Keratinocyte (primary cell): ENCODE measurements around the gene RBM18. TPM values are rescaled to one million over a fixed set of nuclear protein-coding genes. Genes with fewer than 3 reads are reported as not detected.

Experiments used
- DNase-seq: peaks from one replicate; pipeline ENCODE4 v3.0.0-alpha.2; 2011; ENCODE audit warnings: low read depth, missing footprints, low spot score
- FAIRE-seq: peaks from 2 replicates; lab custom pipeline; 2011; peaks lifted over from hg19 to GRCh38; lab: Jason Lieb, UNC
- H2AFZ ChIP-seq: 2 replicates; pipeline ENCODE4 v1.6.0; 2012; ENCODE audit warnings: low read length, control low read depth, inconsistent platforms; ENCODE audit not compliant: control insufficient read depth
- H3K27ac ChIP-seq: 2 replicates; pipeline ENCODE4 v1.5.1; 2011; ENCODE audit warnings: low read length; ENCODE audit not compliant: control insufficient read depth, insufficient read depth
- H3K27me3 ChIP-seq: 3 replicates; pipeline ENCODE4 v1.6.0; 2011; ENCODE audit warnings: low read length; ENCODE audit not compliant: control insufficient read depth, insufficient read depth; ENCODE audit errors: extremely low read depth
- H3K36me3 ChIP-seq, 2 experiments: 2 replicates in 1 of 2; 3 replicates in 1 of 2; pipeline ENCODE4 v1.5.1; 2011; ENCODE audit warnings: low read length in 2 of 2, mild to moderate bottlenecking in 1 of 2; ENCODE audit not compliant: control insufficient read depth in 2 of 2, insufficient read depth in 2 of 2; ENCODE audit errors: extremely low read depth in 1 of 2
- H3K4me1 ChIP-seq: 3 replicates; pipeline ENCODE4 v1.5.1; 2011; ENCODE audit warnings: low read length; ENCODE audit not compliant: control insufficient read depth, insufficient read depth; ENCODE audit errors: extremely low read depth
- H3K4me2 ChIP-seq: 3 replicates; pipeline ENCODE4 v1.6.0; 2011; ENCODE audit warnings: low read depth, low read length; ENCODE audit not compliant: control insufficient read depth, insufficient read depth; ENCODE audit errors: extremely low read depth
- H3K4me3 ChIP-seq, 3 experiments: fragments of 200-600 bp in 1 of 3; sonication (generic) in 1 of 3; 2 replicates in 2 of 3; 3 replicates in 1 of 3; pipeline ENCODE4 v1.5.1; 2011 to 2016; ENCODE audit warnings: low read length in 3 of 3, mild to moderate bottlenecking in 3 of 3, control low read depth in 2 of 3, inconsistent platforms in 1 of 3, low read depth in 1 of 3, mixed read lengths in 1 of 3, mixed run types in 1 of 3, moderate library complexity in 1 of 3; ENCODE audit not compliant: control insufficient read depth in 2 of 3, insufficient read depth in 2 of 3; ENCODE audit errors: extremely low read depth in 1 of 3
- H3K79me2 ChIP-seq: 2 replicates; pipeline ENCODE4 v1.6.0; 2012; ENCODE audit warnings: low read length; ENCODE audit not compliant: control insufficient read depth, insufficient read depth
- H3K9ac ChIP-seq: 3 replicates; pipeline ENCODE4 v1.6.0; 2011; ENCODE audit warnings: low read length; ENCODE audit not compliant: control insufficient read depth, insufficient read depth; ENCODE audit errors: extremely low read depth
- H3K9me1 ChIP-seq: 3 replicates; pipeline ENCODE4 v1.6.0; 2011; ENCODE audit warnings: low read length; ENCODE audit not compliant: control insufficient read depth, insufficient read depth; ENCODE audit errors: extremely low read depth
- H3K9me3 ChIP-seq: 2 replicates; pipeline ENCODE4 v1.5.1; 2012; ENCODE audit warnings: low read depth, low read length; ENCODE audit not compliant: control insufficient read depth
- H4K20me1 ChIP-seq: 3 replicates; pipeline ENCODE4 v1.6.0; 2011; ENCODE audit warnings: low read length; ENCODE audit not compliant: control insufficient read depth, insufficient read depth; ENCODE audit errors: extremely low read depth
- CTCF ChIP-seq, 3 experiments: IDR thresholded peaks in 1 of 3; conservative IDR thresholded peaks in 1 of 3; optimal IDR thresholded peaks in 1 of 3; 2 replicates in 2 of 3; 3 replicates in 1 of 3; pipeline versions ENCODE3 to v1.5.1; 2011; ENCODE audit warnings: low read length in 3 of 3, mild to moderate bottlenecking in 3 of 3, moderate library complexity in 2 of 3, control low read depth in 1 of 3, inconsistent platforms in 1 of 3; ENCODE audit not compliant: insufficient read depth in 2 of 3; ENCODE audit errors: extremely low read depth in 1 of 3
- EZH2 ChIP-seq: IDR thresholded peaks from one replicate; pipeline ENCODE4 v1.6.1; 2012; ENCODE audit warnings: inconsistent platforms, mild to moderate bottlenecking, low read length, moderate library complexity
- dilution Hi-C: fragments of 300-500 bp; cut with MboI; formaldehyde crosslinking; loops from one replicate; pipeline ENCODE4 v1.7.0; 2020; ENCODE audit warnings: low sequenced_read_pairs; ENCODE audit not compliant: extremely low pct_ligation_motif_present
- polyA plus RNA-seq, 5 experiments: library from polyadenylated mRNA; depleted of rRNA in 3 of 5; stranded (reverse) in 3 of 5; stranded (forward) in 1 of 5; unstranded in 1 of 5; fragments of >200 nt; gene quantifications; 1 replicate in 1 of 5; 2 replicates in 3 of 5; 3 replicates in 1 of 5; pipeline versions ENCODE4 v1.2.1 to v1.2.3, GENCODE V29; 2011 to 2012; ENCODE audit warnings: missing spikeins in 2 of 5, low read depth in 1 of 5, low replicate concordance in 1 of 5

The RBM18 gene
- polyA plus RNA-seq, 1 donor (not counting 4 experiments of a cell fraction or from before 2014, with no cell fraction given) = 43.4 TPM

DNA sequence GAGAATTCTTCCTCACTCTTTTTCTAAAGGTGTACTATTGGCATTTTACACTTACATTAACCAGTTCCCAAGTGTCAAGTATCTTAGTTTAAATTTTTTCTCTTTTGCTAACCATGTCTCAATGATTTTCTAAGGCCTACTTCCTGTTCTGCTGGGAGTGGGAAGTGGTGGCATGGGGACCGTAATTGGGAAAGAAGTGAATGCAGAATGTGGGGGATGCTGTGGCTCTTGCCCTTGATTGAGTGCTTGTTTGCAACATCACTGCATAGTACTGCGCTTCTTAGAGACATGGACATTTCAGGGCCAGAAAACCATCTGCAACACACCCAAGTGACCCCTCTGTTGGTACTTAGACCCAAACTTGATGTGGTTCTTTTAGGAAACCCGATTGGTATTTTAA is 32.9 kb upstream of the RBM18 start:
- no peaks in the 10 kb centered on the region for H3K9me1 ChIP-seq
- no peak for DNase-seq
- peaks cover 10 to 25% of the 10 kb centered on the region in 2 experiments for H3K36me3 ChIP-seq
- no peak overlapping the region for H3K9ac ChIP-seq
- no peak overlapping the region for H3K27ac ChIP-seq
- H4K20me1 ChIP-seq = peaks cover 4% of the 10 kb centered on the region
- H3K27me3 ChIP-seq = no peaks in the 10 kb centered on the region
- dilution Hi-C loops = no loop called here
- peaks cover 15% of the 10 kb centered on the region for H3K79me2 ChIP-seq
- no peak for FAIRE-seq
- TF ChIP-seq EZH2 (no peak), CTCF (optimal IDR thresholded peaks at IDR 0.05 in 1 of 3, IDR thresholded peaks at IDR 0.05 in 1 of 3, conservative IDR thresholded peaks at IDR 0.05 in 1 of 3; ENCODE audit: extremely low read depth in 1 of 3, insufficient read depth in 2 of 3, low read length in 3 of 3) (no peak)
- H3K4me3 ChIP-seq = no peak overlapping the region
- H3K4me1 ChIP-seq = no peaks in the 10 kb centered on the region
- H2AFZ ChIP-seq = no peak overlapping the region
- H3K9me3 ChIP-seq = no peaks in the 10 kb centered on the region
- no peak overlapping the region for H3K4me2 ChIP-seq

GRCh38 chr9:122294531-122294930 is 29.9 kb upstream of the RBM18 start:
- no peak for FAIRE-seq
- H3K27ac ChIP-seq = no peak overlapping the region
- peaks cover 6% of the 10 kb centered on the region for H3K79me2 ChIP-seq
- dilution Hi-C loops = no loop called here
- no peak for DNase-seq
- no peak overlapping the region for H3K9ac ChIP-seq
- H3K4me1 ChIP-seq = no peaks in the 10 kb centered on the region
- no peaks in the 10 kb centered on the region for H3K27me3 ChIP-seq
- no peak overlapping the region for H2AFZ ChIP-seq
- H3K9me3 ChIP-seq = no peaks in the 10 kb centered on the region
- no peak for TF ChIP-seq EZH2
- TF ChIP-seq CTCF (optimal IDR thresholded peaks at IDR 0.05 in 1 of 3, IDR thresholded peaks at IDR 0.05 in 1 of 3, conservative IDR thresholded peaks at IDR 0.05 in 1 of 3; ENCODE audit: extremely low read depth in 1 of 3, insufficient read depth in 2 of 3, low read length in 3 of 3) = no peak
- H3K4me3 ChIP-seq = no peak overlapping the region
- no peaks in the 10 kb centered on the region for H3K9me1 ChIP-seq
- peaks cover 8 to 27% of the 10 kb centered on the region in 2 experiments for H3K36me3 ChIP-seq
- no peak overlapping the region for H3K4me2 ChIP-seq
- H4K20me1 ChIP-seq = no peaks in the 10 kb centered on the region
